Smooth muscle cell (in vitro differentiated cells): Measurements from ENCODE around the gene CHM. TPM values are rescaled to one million over a fixed set of nuclear protein-coding genes. Genes with fewer than 3 reads are reported as not detected.

Source experiments
- DNase-seq: peaks from one replicate; lab custom pipeline; 2025; ENCODE audit not compliant: unreplicated experiment; lab: John Stamatoyannopoulos, UW
- H2AFZ ChIP-seq: fragments of 200-600 bp; sonication (generic); 2 replicates; pipeline ENCODE4 v1.6.0; 2016; ENCODE audit warnings: antibody characterized with exemption, low read depth, mild to moderate bottlenecking
- H3F3A ChIP-seq: fragments of 200-600 bp; sonication (generic); 2 replicates; pipeline ENCODE4 v1.6.0; 2017; ENCODE audit warnings: antibody characterized with exemption, low read depth
- H3K27ac ChIP-seq: fragments of 200-600 bp; sonication (generic); 2 replicates; pipeline ENCODE4 v1.5.1; 2016; ENCODE audit warnings: low read depth, mild to moderate bottlenecking
- H3K27me3 ChIP-seq: fragments of 200-600 bp; sonication (generic); 2 replicates; pipeline ENCODE4 v1.6.1; 2016; ENCODE audit warnings: low read depth, mild to moderate bottlenecking
- H3K36me3 ChIP-seq: fragments of 200-600 bp; sonication (generic); 2 replicates; pipeline ENCODE4 v1.5.1; 2016; ENCODE audit warnings: low read depth
- H3K4me1 ChIP-seq: fragments of 200-600 bp; sonication (generic); 2 replicates; pipeline ENCODE4 v1.5.1; 2016; ENCODE audit warnings: low read depth
- H3K4me2 ChIP-seq: fragments of 200-600 bp; sonication (generic); 2 replicates; pipeline ENCODE4 v1.6.0; 2016; ENCODE audit warnings: mild to moderate bottlenecking
- H3K4me3 ChIP-seq: fragments of 200-600 bp; sonication (generic); 2 replicates; pipeline ENCODE4 v1.5.1; 2016; ENCODE audit warnings: mild to moderate bottlenecking
- H3K79me2 ChIP-seq: fragments of 200-600 bp; sonication (generic); 2 replicates; pipeline ENCODE4 v1.6.0; 2016; ENCODE audit warnings: low read depth, mild to moderate bottlenecking
- H3K9ac ChIP-seq: fragments of 200-600 bp; sonication (generic); 2 replicates; pipeline ENCODE4 v1.6.0; 2016; ENCODE audit warnings: low read depth
- H3K9me3 ChIP-seq: fragments of 200-600 bp; sonication (generic); replicated peaks from 2 replicates; pipeline ENCODE4 v1.5.1; 2016; ENCODE audit warnings: low read depth
- H4K20me1 ChIP-seq: fragments of 200-600 bp; sonication (generic); 2 replicates; pipeline ENCODE4 v1.6.0; 2016; ENCODE audit warnings: low read depth
- CTCF ChIP-seq: fragments of 200-600 bp; sonication (generic); IDR thresholded peaks from 2 replicates; pipeline ENCODE4 v1.5.1; 2017; ENCODE audit warnings: borderline replicate concordance, mild to moderate bottlenecking, antibody characterized with exemption; ENCODE audit not compliant: insufficient read depth, poor library complexity, severe bottlenecking
- WGBS: methylation state at CpG from one replicate; pipeline ENCODE4 v1.1.7; 2016; ENCODE audit warnings: low lambda C conversion rate; 5-methylcytosine and 5-hydroxymethylcytosine counted together
- polyA plus RNA-seq: library from polyadenylated mRNA; unstranded; fragments of >200 nt; fragmentation: Nextera tagmentation; extraction: Ambion mirVana; gene quantifications from 2 replicates; pipeline ENCODE4 v1.2.1, GENCODE V29; 2016
- total RNA-seq: library from RNA; depleted of rRNA; stranded (reverse); fragments of >200 nt; gene quantifications from 2 replicates; pipeline ENCODE4 v1.2.3, GENCODE V29; 2014

CHM gene
- total and polyA plus RNA-seq, 2 experiments from 2014 or later, result 9.5 to 28.6 TPM

- Histone ChIP-seq H2AFZ (no peak overlapping the region), H3K4me2 (no peak overlapping the region), H3K4me1 (no peaks in the 10 kb centered on the region), H3K27ac (no peak overlapping the region), H4K20me1 (no peaks in the 10 kb centered on the region), H3K36me3 (no peaks in the 10 kb centered on the region), H3K27me3 (no peaks in the 10 kb centered on the region), H3K79me2 (no peaks in the 10 kb centered on the region), H3K9ac (no peak overlapping the region), H3F3A (no peaks in the 10 kb centered on the region), H3K4me3 (no peak overlapping the region), H3K9me3 (no peaks in the 10 kb centered on the region)
- WGBS, result 85% methylated on average over 3 of the region's 3 CpGs
- no peak for DNase-seq
- TF ChIP-seq CTCF, result no peak
These were observed 176.8 kb downstream of the CHM start for GRCh38 chrX:85870585-85870984.

GRCh38 chrX:85865324-85865723, 182.0 kb downstream of the CHM start:
- H3K79me2 ChIP-seq, result no peaks in the 10 kb centered on the region
- H3K9ac ChIP-seq, result no peak overlapping the region
- H3K36me3 ChIP-seq, result no peaks in the 10 kb centered on the region
- H3K4me2 ChIP-seq, result no peak overlapping the region
- no peaks in the 10 kb centered on the region for H3K9me3 ChIP-seq
- no peaks in the 10 kb centered on the region for H3K27me3 ChIP-seq
- no peaks in the 10 kb centered on the region for H3F3A ChIP-seq
- H4K20me1 ChIP-seq, result no peaks in the 10 kb centered on the region
- H3K27ac ChIP-seq, result no peak overlapping the region
- DNase-seq, result no peak
- no peaks in the 10 kb centered on the region for H3K4me1 ChIP-seq
- TF ChIP-seq CTCF, result no peak
- H3K4me3 ChIP-seq, result no peak overlapping the region
- H2AFZ ChIP-seq, result no peak overlapping the region

- Histone ChIP-seq H3K9me3 (no peaks in the 10 kb centered on the region), H3K36me3 (no peaks in the 10 kb centered on the region), H3K4me3 (no peak overlapping the region), H2AFZ (no peak overlapping the region), H3K27ac (no peak overlapping the region), H3K27me3 (no peaks in the 10 kb centered on the region), H3K4me2 (no peak overlapping the region), H4K20me1 (no peaks in the 10 kb centered on the region), H3K79me2 (no peaks in the 10 kb centered on the region), H3K4me1 (no peaks in the 10 kb centered on the region), H3K9ac (no peak overlapping the region), H3F3A (no peaks in the 10 kb centered on the region)
- no peak for DNase-seq
- TF ChIP-seq CTCF, result no peak
These were observed 187.9 kb downstream of the CHM start for GRCh38 chrX:85859426-85859825.

GRCh38 chrX:85851418-85851817, 195.9 kb downstream of the CHM start:
- Histone ChIP-seq H3K4me1 (no peaks in the 10 kb centered on the region), H3K9me3 (no peaks in the 10 kb centered on the region), H2AFZ (no peak overlapping the region), H3K36me3 (no peaks in the 10 kb centered on the region), H3K4me3 (no peak overlapping the region), H3K79me2 (no peaks in the 10 kb centered on the region), H3K27ac (no peak overlapping the region), H3K4me2 (no peak overlapping the region), H3K27me3 (no peaks in the 10 kb centered on the region), H3F3A (no peaks in the 10 kb centered on the region), H3K9ac (no peak overlapping the region), H4K20me1 (no peaks in the 10 kb centered on the region)
- 46% methylated on average over 3 of the region's 3 CpGs for WGBS
- TF ChIP-seq CTCF, result peak; percentile 19
- DNase-seq, result no peak
